Spleen (tissue), 11 donors: ENCODE results near the gene STAG3. TPM values are rescaled to one million over a fixed set of nuclear protein-coding genes. Genes with fewer than 3 reads are reported as not detected.

Experiments used
- DNase-seq: peaks from one replicate; pipeline ENCODE4 v3.0.0-alpha.2; 2020
- H3K27ac ChIP-seq, 8 donors: fragments of 200-600 bp; sonication (generic) in 7 of 8; 1 replicate in 4 of 8; 2 replicates in 4 of 8; pipeline versions ENCODE4 v1.5.0 to v1.8.0; 2016 to 2021; ENCODE audit warnings: inconsistent platforms in 4 of 8, mild to moderate bottlenecking in 4 of 8, moderate library complexity in 1 of 8
- H3K27me3 ChIP-seq, 7 donors: fragments of 200-600 bp; sonication (generic) in 6 of 7; replicated peaks in 1 of 7; 1 replicate in 4 of 7; 2 replicates in 3 of 7; pipeline versions ENCODE4 v1.5.0 to v1.8.0; 2016 to 2021; ENCODE audit warnings: inconsistent platforms in 3 of 7, mild to moderate bottlenecking in 1 of 7
- H3K36me3 ChIP-seq, 6 donors: fragments of 200-600 bp; sonication (generic) in 5 of 6; 1 replicate in 4 of 6; 2 replicates in 2 of 6; pipeline versions ENCODE4 v1.5.0 to v1.8.0; 2016 to 2021; ENCODE audit warnings: inconsistent platforms in 2 of 6
- H3K4me1 ChIP-seq, 6 donors: fragments of 200-600 bp; sonication (generic) in 5 of 6; 1 replicate in 3 of 6; 2 replicates in 3 of 6; pipeline versions ENCODE4 v1.5.0 to v1.8.0; 2016 to 2021; ENCODE audit warnings: inconsistent platforms in 3 of 6
- H3K4me3 ChIP-seq, 8 donors: fragments of 200-600 bp; sonication (generic) in 7 of 8; 1 replicate in 4 of 8; 2 replicates in 4 of 8; pipeline versions ENCODE4 v1.5.0 to v1.8.0; 2016 to 2021; ENCODE audit warnings: inconsistent platforms in 4 of 8, mild to moderate bottlenecking in 4 of 8, moderate library complexity in 2 of 8
- H3K9me3 ChIP-seq, 8 donors: fragments of 200-600 bp; sonication (generic) in 7 of 8; 1 replicate in 4 of 8; 2 replicates in 4 of 8; pipeline versions ENCODE4 v1.5.0 to v1.8.0; 2016 to 2021; ENCODE audit warnings: inconsistent platforms in 4 of 8
- POLR2A ChIP-seq, 3 donors: fragments of 450-650 bp; IDR thresholded peaks; one replicate each; pipeline ENCODE4 v1.5.1; 2017; ENCODE audit warnings: antibody characterized with exemption in 3 of 3, mild to moderate bottlenecking in 1 of 3
- POLR2AphosphoS5 ChIP-seq, 3 donors: sonication (generic); formaldehyde crosslinking; IDR thresholded peaks; one replicate each; pipeline ENCODE4 v1.5.1; 2017; ENCODE audit warnings: antibody characterized with exemption in 3 of 3
- WGBS, 5 donors: extraction: QIAGEN DNeasy Blood & Tissue Kit in 3 of 5; methylation state at CpG; one replicate each; pipeline versions ENCODE4 v1.1.5 to v1.1.7; 2013 to 2018; 5-methylcytosine and 5-hydroxymethylcytosine counted together
- intact Hi-C: fragments of 100-400 bp; cut with DNase I; formaldehyde crosslinking; loops from one replicate; pipeline ENCODE4 v1.15.0; 2023; ENCODE audit warnings: low total_unique reads
- polyA plus RNA-seq, 3 donors: library from polyadenylated mRNA; stranded (reverse); fragments of 200-250 nt; gene quantifications; one replicate each; pipeline ENCODE4 v1.2.1, GENCODE V29; 2013
- total RNA-seq, 7 donors: library from RNA; depleted of rRNA in 3 of 7; stranded (reverse); fragments of >200 nt in 3 of 7; fragmentation: NEBNext Ultra II Directional in 4 of 7; extraction: Animal tissue kit (Norgen Biotek cat#: 25700) in 4 of 7; gene quantifications; one replicate each; pipeline versions ENCODE4 v1.1.0 to v1.2.1, GENCODE V29; 2016 to 2021
- TF ChIP-seq, protein P1 (sequence below), 11 experiments: fragments of 200-600 bp in 7 of 11; fragments of 450-650 bp in 4 of 11; sonication (generic) in 4 of 11; IDR thresholded peaks in 8 of 11; conservative IDR thresholded peaks in 3 of 11; 1 replicate in 7 of 11; 2 replicates in 4 of 11; pipeline versions ENCODE4 v1.4.0 to v1.8.0; 2016 to 2021; ENCODE audit warnings: antibody characterized with exemption in 11 of 11, inconsistent platforms in 4 of 11, mild to moderate bottlenecking in 1 of 11
- donor health status: healthy with polysubstance abuse.
- donor health status: DM: no; HTN: no; CAD: no; lungs with moderate emphysema.
- donor health status: DM: no; HTN: no; CAD: no.
- donor health status: Bipolar disorder and iron deficiency.
- donor health status: healthy.
- donor health status: DM: no; HTN: no; CAD: no.
- donor health status: DM: yes; HTN: yes; CAD: no.

Gene STAG3
- total and polyA plus RNA-seq, 10 donors: 8.0 to 123 (median 40.4) TPM

- no peaks in the 10 kb centered on the region for H3K9me3 ChIP-seq
- H3K4me3 ChIP-seq: no peak overlapping the region
- no peak overlapping the region for H3K27ac ChIP-seq
- no peaks in the 10 kb centered on the region for H3K36me3 ChIP-seq
- 85 to 93% (median 88%) methylated on average over 2 of the region's 2 CpGs for WGBS, 5 donors
- H3K27me3 ChIP-seq: no peaks in the 10 kb centered on the region
- no peak for DNase-seq
- TF ChIP-seq POLR2A (IDR thresholded peaks at IDR 0.05): no peak
- TF ChIP-seq, protein P1, sequence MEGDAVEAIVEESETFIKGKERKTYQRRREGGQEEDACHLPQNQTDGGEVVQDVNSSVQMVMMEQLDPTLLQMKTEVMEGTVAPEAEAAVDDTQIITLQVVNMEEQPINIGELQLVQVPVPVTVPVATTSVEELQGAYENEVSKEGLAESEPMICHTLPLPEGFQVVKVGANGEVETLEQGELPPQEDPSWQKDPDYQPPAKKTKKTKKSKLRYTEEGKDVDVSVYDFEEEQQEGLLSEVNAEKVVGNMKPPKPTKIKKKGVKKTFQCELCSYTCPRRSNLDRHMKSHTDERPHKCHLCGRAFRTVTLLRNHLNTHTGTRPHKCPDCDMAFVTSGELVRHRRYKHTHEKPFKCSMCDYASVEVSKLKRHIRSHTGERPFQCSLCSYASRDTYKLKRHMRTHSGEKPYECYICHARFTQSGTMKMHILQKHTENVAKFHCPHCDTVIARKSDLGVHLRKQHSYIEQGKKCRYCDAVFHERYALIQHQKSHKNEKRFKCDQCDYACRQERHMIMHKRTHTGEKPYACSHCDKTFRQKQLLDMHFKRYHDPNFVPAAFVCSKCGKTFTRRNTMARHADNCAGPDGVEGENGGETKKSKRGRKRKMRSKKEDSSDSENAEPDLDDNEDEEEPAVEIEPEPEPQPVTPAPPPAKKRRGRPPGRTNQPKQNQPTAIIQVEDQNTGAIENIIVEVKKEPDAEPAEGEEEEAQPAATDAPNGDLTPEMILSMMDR (IDR thresholded peaks at IDR 0.05 in 8 of 11, conservative IDR thresholded peaks at IDR 0.05 in 3 of 11): no peak
- TF ChIP-seq POLR2AphosphoS5 (IDR thresholded peaks at IDR 0.05): no peak
- H3K4me1 ChIP-seq: peaks cover 0 to 18% (median 11%) of the 10 kb centered on the region in 6 donors
- intact Hi-C loops: no loop called here
These were observed 8.0 kb downstream of the STAG3 start for GRCh38 chr7:100185726-100186125.

DNA sequence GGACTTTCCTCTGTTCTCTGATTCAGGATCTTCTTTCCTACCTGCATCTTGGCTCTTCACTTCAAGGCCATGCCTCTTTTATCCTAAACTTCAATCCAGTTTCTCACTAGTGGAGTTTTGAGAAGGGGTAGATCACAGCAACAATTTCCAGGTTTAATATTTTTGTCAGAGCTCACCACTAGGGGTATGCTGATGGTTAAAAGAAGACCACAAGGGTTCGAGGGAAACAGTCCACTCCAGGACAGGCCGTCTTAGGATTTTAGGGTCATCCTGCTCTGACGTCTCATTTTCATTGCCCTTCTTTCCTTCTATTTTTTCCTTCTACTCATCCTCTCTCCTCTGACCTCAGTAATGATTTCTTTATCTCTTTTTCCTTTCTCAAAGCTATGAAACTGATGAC lies 11.3 kb downstream of the STAG3 start:
- H3K27me3 ChIP-seq: no peaks in the 10 kb centered on the region
- no peak overlapping the region for H3K4me3 ChIP-seq
- no peak overlapping the region for H3K27ac ChIP-seq
- H3K36me3 ChIP-seq: no peaks in the 10 kb centered on the region
- intact Hi-C loops: no loop called here
- TF ChIP-seq POLR2AphosphoS5 (IDR thresholded peaks at IDR 0.05): no peak
- TF ChIP-seq, protein P1 (IDR thresholded peaks at IDR 0.05 in 8 of 11, conservative IDR thresholded peaks at IDR 0.05 in 3 of 11): no peak
- no peak for TF ChIP-seq POLR2A (IDR thresholded peaks at IDR 0.05)
- no peaks in the 10 kb centered on the region for H3K9me3 ChIP-seq
- no peak for DNase-seq
- peaks cover 7 to 45% (median 22%) of the 10 kb centered on the region in 6 donors for H3K4me1 ChIP-seq
- 76 to 81% (median 79%) methylated on average over 3 of the region's 3 CpGs for WGBS, 5 donors

- H3K27me3 ChIP-seq: no peaks in the 10 kb centered on the region
- no peak for DNase-seq
- H3K9me3 ChIP-seq: no peaks in the 10 kb centered on the region
- no peaks in the 10 kb centered on the region for H3K36me3 ChIP-seq
- H3K4me1 ChIP-seq: peaks cover 7 to 56% (median 22%) of the 10 kb centered on the region in 6 donors
- H3K4me3 ChIP-seq: no peak overlapping the region
- intact Hi-C loops: no loop called here
- H3K27ac ChIP-seq: peak overlapping the region in 6 of 8 donors; percentile 51 to 89 (median 80)
- 39 to 47% (median 43%) methylated on average over 4 of the region's 4 CpGs for WGBS, 5 donors
- TF ChIP-seq POLR2AphosphoS5 (IDR thresholded peaks at IDR 0.05): no peak
- TF ChIP-seq, protein P1 (IDR thresholded peaks at IDR 0.05 in 8 of 11, conservative IDR thresholded peaks at IDR 0.05 in 3 of 11): peak in 10 of 11 experiments; percentile 20 to 61 (median 48)
These were observed 12.5 kb downstream of the STAG3 start for GRCh38 chr7:100190048-100190711.

DNA sequence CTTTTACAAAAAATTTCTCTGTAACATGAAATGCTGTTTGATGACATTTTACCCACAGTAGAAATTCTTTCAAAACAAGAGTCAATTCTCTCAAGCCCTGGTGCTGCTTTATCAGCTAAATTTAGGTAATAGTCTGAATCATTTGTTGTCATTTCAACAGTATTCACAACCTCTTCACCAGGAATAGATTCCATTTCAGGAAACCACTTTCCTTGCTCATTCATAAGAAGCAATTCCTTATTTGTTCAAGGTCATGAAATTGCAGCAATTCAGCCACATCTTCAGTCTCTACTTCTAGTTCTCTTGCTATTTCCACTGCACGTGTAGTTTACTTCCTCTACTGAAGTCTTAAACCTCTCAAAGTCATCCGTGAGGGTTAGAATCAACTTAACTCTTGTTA lies 14.1 kb downstream of the STAG3 start:
- Histone ChIP-seq H3K27me3 (no peaks in the 10 kb centered on the region), H3K4me3 (no peak overlapping the region), H3K36me3 (no peaks in the 10 kb centered on the region), H3K4me1 (peaks cover 7 to 66% (median 26%) of the 10 kb centered on the region in 6 donors), H3K9me3 (no peaks in the 10 kb centered on the region), H3K27ac (peak overlapping the region; percentile 35 to 89 (median 78))
- WGBS, 5 donors: 19 to 35% (median 23%) methylated on average over 2 of the region's 2 CpGs
- TF ChIP-seq POLR2AphosphoS5 (IDR thresholded peaks at IDR 0.05) (no peak), POLR2A (IDR thresholded peaks at IDR 0.05) (no peak)
- TF ChIP-seq, protein P1 (IDR thresholded peaks at IDR 0.05 in 8 of 11, conservative IDR thresholded peaks at IDR 0.05 in 3 of 11): no peak
- intact Hi-C loops: no loop called here
- DNase-seq: no peak
